Measurements from ENCODE around the gene NOP16.

Gene NOP16

GRCh38 chr5:176384366-176384930 lies 4.0 kb downstream of the NOP16 start:
- DNase-seq, result no peak

GRCh38 chr5:176383961-176384360 lies 4.4 kb downstream of the NOP16 start:
- no peak for DNase-seq

DNA sequence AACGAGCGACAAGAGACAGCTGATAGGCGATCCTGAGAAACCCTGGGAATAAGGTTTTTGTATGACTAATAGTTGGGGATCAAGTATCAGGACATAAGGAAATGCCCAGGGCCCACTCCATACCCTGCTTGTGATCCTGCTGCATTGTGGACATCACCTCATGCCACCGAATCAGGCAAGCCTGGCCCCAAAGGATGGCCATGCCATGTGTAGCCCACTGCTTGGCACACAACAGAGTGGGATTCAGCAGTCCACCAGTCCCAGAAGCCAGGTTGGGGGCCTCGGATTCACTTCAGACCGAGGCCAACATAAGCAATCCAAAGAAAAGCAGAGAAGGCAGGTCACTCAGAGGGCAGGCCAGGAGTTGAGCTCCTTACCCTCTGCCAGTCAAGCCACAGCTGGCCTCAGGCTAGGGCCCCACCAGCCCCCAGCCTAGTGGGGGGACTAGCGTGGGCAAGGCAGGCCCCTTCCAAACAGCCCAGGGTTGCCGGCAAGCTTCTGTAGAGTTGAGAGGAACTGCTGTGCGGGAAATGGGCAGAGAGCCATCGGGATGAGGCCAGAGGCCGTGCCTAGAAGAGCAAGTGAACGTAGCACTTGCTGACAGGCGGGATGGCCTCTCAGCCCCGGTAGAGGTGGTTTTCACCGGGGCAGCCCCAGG lies 5.0 kb downstream of the NOP16 start:
- DNase-seq, result no peak

DNA sequence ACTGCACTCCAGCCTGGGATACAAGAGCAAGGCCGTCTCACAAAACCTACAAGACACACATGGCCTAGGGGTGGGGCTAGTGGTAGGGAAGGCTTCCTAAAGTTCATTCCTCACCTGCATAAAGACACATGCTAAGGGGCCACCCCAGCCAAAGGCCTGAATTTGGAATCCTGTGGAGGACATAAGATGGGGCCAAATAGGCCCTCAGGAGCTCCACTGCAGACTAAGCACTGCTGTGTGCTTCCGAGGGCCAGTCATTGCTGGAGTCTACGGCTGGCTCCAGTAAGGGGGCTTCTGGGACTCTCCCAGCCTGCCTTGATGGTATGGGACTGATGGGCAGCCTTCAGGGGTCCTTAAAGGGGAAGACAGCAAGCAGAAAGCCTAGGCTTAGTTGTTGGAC lies 5.7 kb downstream of the NOP16 start:
- DNase-seq, result no peak

DNA sequence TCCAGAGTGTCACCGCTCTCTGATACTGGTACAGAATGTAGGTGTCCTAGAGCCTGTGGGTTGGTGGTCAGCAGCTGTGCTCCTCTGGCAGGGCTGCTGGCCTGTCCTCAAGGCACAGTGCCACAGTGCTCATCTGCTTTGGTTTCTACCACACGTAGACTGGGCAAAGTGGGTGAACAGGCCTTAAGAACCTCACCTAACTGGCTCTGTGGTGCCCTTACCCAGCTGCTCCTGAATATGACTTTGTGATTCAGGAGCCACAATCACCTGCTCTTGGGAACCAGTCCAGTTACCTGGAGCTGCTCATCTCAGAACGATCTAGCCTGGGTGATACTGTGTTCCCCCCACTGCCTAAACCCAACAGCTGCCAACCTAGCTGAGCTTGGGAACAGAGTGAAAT lies 6.4 kb downstream of the NOP16 start:
- DNase-seq, result no peak

- no peak for DNase-seq
Measured at GRCh38 chr5:176381423-176381822, 7.0 kb downstream of the NOP16 start.

DNA sequence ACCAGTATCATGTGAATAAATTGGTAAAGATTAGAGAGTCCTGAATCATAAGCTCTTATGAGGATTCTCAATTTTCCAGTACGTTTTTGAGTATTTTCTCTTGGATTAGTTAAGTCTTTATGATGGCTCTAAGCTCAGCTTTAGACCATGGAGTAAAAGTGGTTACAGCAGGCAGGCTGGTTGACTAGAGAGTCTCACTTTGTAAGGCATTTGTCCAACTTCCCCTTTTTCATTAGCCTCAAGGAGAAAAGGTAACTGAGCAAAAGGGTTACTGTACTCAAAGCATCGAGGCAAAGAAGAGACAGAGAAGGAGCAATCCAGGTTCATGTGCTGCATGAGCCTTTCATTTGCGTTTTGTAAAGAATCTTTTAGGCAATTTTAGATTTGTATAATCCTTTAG lies 8.5 kb downstream of the NOP16 start:
- no peak for DNase-seq

- no peak for DNase-seq
Measured at GRCh38 chr5:176373100-176373818, 15.1 kb downstream of the NOP16 start.

DNA sequence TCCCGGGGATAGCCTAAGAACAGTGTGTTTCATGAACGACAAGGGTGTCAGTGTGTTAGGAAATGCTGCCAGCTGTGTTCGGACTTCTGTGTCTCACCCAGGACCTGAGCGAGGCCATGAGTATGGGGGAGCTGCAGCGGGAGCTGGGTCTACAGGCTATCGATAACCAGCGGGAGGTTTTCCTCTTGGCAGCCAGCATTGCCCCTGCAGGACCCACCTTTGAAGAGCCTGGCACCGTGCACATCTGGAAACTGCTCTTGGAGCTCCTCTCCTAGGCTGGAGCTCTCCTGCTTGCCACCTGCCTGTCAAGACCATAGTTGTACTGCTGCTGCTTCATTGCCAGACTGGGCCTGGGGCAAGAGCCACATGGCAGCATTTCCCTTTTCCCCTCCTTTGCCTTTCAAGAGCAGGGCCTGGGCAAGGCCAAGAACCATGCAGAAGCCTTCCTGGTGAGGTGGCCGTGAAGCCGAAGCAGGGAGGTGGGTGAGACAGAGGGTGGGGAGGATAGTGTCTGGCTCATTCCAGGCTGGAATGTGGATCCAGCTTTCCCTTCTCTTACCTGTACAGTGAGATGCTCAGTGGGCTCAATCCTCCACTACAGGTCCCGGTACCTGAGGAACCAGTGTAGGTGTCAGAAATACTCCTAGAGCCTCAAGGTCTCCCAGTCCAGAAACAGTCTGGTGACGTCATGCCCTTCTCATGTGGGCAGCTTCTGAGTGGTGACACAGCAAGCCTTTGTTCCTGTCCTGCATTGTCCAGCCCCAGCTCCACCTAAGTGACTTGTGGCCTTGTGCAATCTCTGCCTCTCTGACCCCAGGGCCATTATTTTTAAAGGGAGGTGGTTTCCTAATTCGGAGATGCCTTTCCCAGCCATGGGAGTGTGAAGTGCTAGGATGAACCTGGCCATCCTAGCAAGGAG lies 16.5 kb downstream of the NOP16 start:
- DNase-seq, result no peak

DNA sequence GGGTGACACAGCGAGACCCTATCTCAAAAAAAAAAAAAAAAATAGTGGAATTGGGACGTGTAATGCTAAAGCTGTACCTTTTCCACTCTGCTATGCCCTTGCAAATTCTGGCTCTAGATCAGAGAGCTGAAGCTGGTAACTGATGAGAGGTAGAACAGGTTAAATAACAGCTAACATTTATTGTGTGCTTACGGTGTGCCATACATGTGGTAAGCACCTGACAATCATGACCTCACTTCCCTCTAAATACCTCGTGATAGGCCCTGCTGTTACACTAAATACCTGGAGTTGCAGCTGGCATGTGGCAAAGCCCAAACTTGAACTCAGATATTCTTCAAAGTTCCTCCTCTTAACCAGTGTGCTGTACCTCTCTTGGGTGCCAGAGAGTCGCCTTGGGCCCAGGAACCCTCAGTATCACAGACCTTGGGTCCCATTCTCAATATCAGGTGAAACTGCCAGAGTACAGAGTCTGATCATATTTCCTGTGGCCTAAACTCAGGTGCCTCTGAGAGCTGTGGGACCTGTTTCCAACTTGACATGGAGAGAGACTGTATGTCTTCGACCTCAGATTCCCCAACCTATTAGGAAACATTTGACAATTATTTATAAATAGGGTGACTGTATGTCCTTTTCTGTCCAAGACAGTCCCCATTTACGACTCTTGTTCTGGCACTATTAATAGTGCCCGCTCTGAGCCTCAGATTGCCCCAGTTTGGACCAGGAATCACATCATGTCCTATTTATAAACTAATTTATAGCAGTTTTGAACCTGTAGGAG lies 18.3 kb downstream of the NOP16 start:
- DNase-seq, result no peak

DNA sequence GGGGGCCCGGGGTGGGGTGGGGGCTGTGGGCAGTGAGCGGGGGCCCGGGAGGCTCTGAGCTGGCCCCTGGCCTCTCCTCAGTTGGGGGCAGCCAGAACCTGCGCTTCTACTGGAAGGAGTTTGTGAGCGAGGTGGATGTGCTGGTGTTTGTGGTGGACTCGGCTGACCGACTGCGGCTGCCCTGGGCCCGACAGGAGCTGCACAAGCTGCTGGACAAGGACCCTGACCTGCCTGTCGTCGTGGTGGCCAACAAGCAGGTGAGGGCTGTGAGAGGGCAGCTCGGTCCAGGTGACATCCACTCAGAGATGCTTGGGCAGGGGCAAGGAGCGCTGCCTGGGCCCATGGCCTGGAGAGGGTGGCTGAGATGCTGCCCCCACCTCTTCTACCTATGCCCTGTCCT lies 19.7 kb downstream of the NOP16 start:
- no peak for DNase-seq

GRCh38 chr5:176366232-176366894 lies 22.0 kb downstream of the NOP16 start:
- DNase-seq, result no peak

- DNase-seq, result peak; percentile 69
Measured at GRCh38 chr5:176365351-176366231, 22.8 kb downstream of the NOP16 start, which contains the start of gene ARL10. TSS of gene ARL10 (plus strand) at chr5:176365487. CDS start at chr5:176365564, 77 bp downstream.

- no peak for DNase-seq
Measured at GRCh38 chr5:176364765-176365350, 23.5 kb downstream of the NOP16 start.

- DNase-seq, result no peak
Measured at GRCh38 chr5:176362233-176362490, 26.2 kb downstream of the NOP16 start.

DNA sequence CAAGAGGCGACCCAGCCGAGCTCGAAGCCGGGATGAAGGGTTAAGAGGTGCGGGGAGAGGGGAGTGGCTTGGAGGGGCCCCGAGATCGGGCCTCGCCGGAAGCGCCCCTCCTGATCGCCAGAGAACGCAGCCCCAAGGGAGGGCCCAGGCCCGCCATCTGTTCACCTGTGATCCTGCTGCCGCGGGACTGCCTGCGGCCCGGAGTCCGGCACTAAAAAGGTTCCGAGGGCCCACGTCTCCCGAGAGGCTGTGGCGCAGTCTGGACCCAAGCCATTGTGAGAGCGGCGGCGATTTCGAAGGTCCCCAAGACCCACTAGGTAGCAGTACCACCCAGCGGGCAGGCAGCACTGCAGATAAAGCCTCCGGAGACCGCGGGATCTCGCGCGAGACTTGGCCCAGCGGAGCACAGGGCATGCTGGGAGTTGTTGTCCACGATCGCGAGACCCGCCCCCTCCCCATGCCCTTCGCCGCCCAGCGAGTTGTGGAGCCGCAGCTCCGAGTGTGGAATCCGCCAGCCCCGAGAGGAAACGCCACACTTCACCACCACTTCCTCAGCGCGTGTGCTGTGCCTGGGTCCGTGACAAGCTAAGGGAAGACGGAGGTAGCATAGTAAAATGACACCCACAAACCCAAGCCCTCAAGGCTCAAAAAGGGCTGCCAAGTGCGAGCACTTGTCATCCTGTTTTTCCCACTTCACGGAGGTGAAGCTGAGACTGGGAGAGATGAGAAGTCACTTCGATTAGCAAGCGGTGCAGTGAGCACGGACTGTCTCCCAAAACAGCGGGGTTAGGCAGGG lies 26.8 kb downstream of the NOP16 start, which contains the start of gene KIAA1191:
Gene KIAA1191 (minus strand): TSS at position 328 of the 796 bp plus-strand sequence. CDS start 2,256 bp downstream, outside the sequence.
- DNase-seq, result peak; percentile 92

- DNase-seq, result no peak
Measured at GRCh38 chr5:176360894-176361436, 27.4 kb downstream of the NOP16 start.

GRCh38 chr5:176359658-176360057 lies 28.7 kb downstream of the NOP16 start:
- no peak for DNase-seq

DNA sequence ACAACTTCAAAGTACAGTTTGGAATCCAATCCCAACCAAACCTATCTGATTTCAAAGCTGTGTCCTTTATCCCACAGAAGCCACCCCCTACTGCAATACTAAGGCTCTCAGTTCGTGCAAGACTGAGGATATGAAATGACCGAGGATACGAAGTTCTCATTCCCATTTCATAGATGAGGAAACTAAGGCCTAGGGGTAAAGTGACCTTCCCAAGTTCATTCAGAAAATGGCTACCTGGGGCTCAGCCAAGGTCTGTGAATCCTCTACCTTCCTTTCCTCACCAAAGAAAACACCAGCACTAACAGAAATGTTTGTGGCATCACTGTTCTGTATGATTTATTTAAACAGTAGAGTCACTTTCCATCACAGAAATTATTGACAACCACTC lies 32.2 kb downstream of the NOP16 start:
- DNase-seq, result no peak
